ENCODE measurements around the gene CCDC70. TPM values are rescaled to one million over a fixed set of nuclear protein-coding genes. Genes with fewer than 3 reads are reported as not detected.
A peak's percentile ranks its signal among the peaks of the same experiment; 100 is the strongest.

CCDC70 gene
- total and polyA plus RNA-seq, 2 of the 8 experiments (the other 6 are each of a cell fraction or from before 2014, with no cell fraction given): not detected

DNA sequence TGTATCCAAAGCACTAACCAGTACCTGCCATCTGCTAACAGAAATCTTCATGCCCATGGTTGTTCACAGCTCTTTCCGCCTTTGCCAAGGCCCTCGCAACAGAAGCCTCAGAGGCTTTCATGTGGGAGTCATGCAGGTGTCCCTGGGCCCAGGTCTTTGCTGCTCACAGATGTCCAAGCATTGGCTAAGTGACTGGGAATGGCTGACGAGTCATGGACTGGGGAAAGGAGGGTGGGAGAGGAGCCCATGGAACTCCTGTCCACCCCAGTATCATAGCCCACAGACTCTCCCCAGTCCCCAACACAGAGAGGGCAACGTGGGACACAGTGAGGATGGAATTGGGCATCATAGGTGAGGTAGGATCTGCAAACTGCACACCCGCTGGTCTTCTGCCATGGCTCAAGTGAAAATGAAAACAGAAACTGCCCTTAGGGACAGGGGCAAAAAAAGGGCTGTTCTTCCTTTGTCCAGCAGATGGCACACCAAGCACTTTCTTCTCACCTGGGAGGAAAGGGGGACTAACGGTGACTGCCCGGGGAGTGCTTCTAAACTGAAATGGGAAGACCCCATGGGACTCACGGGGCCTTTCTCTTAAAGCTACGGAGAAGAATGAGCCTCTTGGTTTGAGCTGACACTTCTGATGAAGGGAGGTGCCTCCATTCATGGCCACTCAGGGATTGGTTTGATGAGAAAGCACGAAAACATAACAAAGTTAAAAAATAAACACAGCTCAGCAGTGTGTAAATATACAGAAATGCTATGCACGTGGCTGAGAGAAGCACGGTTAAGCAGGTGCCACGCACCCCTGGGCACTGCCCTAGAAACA is 46.7 kb upstream of the CCDC70 start (continued):
- TF ChIP-seq CBX8 (IDR thresholded peaks at IDR 0.05; ENCODE audit: borderline replicate concordance, low read depth, low read length): no peak
- TF ChIP-seq HDAC6 (IDR thresholded peaks at IDR 0.05; ENCODE audit: low read depth, low read length): no peak
- TF ChIP-seq RXRA (IDR thresholded peaks at IDR 0.05; ENCODE audit: insufficient read depth, low read depth, low read length): no peak
- no peak for TF ChIP-seq GTF2F1 (IDR thresholded peaks at IDR 0.05; ENCODE audit: borderline replicate concordance, low read depth, low read length)
- TF ChIP-seq, protein P1, sequence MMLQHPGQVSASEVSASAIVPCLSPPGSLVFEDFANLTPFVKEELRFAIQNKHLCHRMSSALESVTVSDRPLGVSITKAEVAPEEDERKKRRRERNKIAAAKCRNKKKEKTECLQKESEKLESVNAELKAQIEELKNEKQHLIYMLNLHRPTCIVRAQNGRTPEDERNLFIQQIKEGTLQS (IDR thresholded peaks at IDR 0.05; ENCODE audit: insufficient read depth, low read depth, low read length): no peak
- TF ChIP-seq TAF7 (optimal IDR thresholded peaks at IDR 0.05; ENCODE audit: borderline replicate concordance, low read depth, low read length): no peak
- TF ChIP-seq NRF1 (IDR thresholded peaks at IDR 0.05; ENCODE audit: low read depth, low read length): no peak
- TF ChIP-seq RAD21 (IDR thresholded peaks at IDR 0.05 in 1 of 2, conservative IDR thresholded peaks at IDR 0.05 in 1 of 2; ENCODE audit: low read depth in 2 of 2, low read length in 2 of 2): peak; percentile 85 to 94
- 0 out of 2 replicates have a peak, but pooled peaks have one; percentile 30 for TF ChIP-seq TCF12 (IDR thresholded peaks at IDR 0.05; ENCODE audit: low read depth, low read length)
- no peak for TF ChIP-seq RNF2 (IDR thresholded peaks at IDR 0.05; ENCODE audit: borderline replicate concordance, low read depth, low read length, missing control alignments, poor library complexity, severe bottlenecking)
- TF ChIP-seq GABPA (IDR thresholded peaks at IDR 0.05; ENCODE audit: borderline replicate concordance, insufficient read depth, low read length): 0 out of 2 replicates have a peak, but pooled peaks have one; percentile 36
- TF ChIP-seq RBBP5 (IDR thresholded peaks at IDR 0.05; ENCODE audit: borderline replicate concordance, low read depth, low read length): no peak
- no peak for TF ChIP-seq ZNF274 (IDR thresholded peaks at IDR 0.05; ENCODE audit: borderline replicate concordance, extremely low read depth, low read length)
- no peak for TF ChIP-seq POLR2A (IDR thresholded peaks at IDR 0.05; ENCODE audit: control extremely low read depth in 1 of 2, low read depth in 2 of 2, low read length in 2 of 2)
- no peak for TF ChIP-seq KDM5A (IDR thresholded peaks at IDR 0.05; ENCODE audit: low read length)
- no peak for TF ChIP-seq SRF (IDR thresholded peaks at IDR 0.05; ENCODE audit: low read depth, low read length)
- no peak for TF ChIP-seq CEBPB (IDR thresholded peaks at IDR 0.05; ENCODE audit: low read depth, low read length)
- TF ChIP-seq BACH1 (IDR thresholded peaks at IDR 0.05; ENCODE audit: low read length): no peak
- no peak for TF ChIP-seq BCL11A (IDR thresholded peaks at IDR 0.05; ENCODE audit: low read depth in 2 of 2, low read length in 2 of 2)
- no peak for TF ChIP-seq FOSL1 (IDR thresholded peaks at IDR 0.05; ENCODE audit: insufficient read depth, low read depth, low read length)
- no peak for TF ChIP-seq TAF1 (IDR thresholded peaks at IDR 0.05; ENCODE audit: low read depth, low read length)
- TF ChIP-seq MAFK (IDR thresholded peaks at IDR 0.05; ENCODE audit: low read depth, low read length): no peak
- no peak for TF ChIP-seq POU5F1 (IDR thresholded peaks at IDR 0.05; ENCODE audit: low read depth, low read length)
- no peak for TF ChIP-seq EZH2 (IDR thresholded peaks at IDR 0.05; ENCODE audit: low read depth, low read length, severe bottlenecking)

All from H1 (cell line).